CD4-positive, alpha-beta memory T cell (primary cell): Measurements from ENCODE around the gene IGF2BP1. TPM values are rescaled to one million over a fixed set of nuclear protein-coding genes. Genes with fewer than 3 reads are reported as not detected.
"Not testable (repeated sequence)": the region's sequence is repeated elsewhere in the genome, so short reads cannot be mapped to it uniquely, and the experiment has no call there.

Source experiments
- CTCF ChIA-PET: fragments of 350-600 bp; sonication (Branson Sonifier 250); formaldehyde crosslinking; loops from one replicate; lab custom pipeline; 2021; ENCODE audit warnings: inconsistent platforms; ENCODE audit not compliant: partially characterized antibody; lab: Charles Lee
- POLR2A ChIA-PET: fragments of 350-600 bp; sonication (Branson Sonifier 250); formaldehyde crosslinking; loops from one replicate; lab custom pipeline; 2021; ENCODE audit not compliant: partially characterized antibody; lab: Charles Lee
- DNase-seq, 5 donors: peaks; one replicate each; pipeline versions ENCODE4 v3.0.0 to v3.0.0-alpha.2; 2020 to 2022; ENCODE audit warnings: mixed read lengths in 1 of 5
- H3K27ac ChIP-seq: one replicate; pipeline ENCODE4 v1.7.0; 2013; ENCODE audit warnings: low read depth, low read length
- H3K27me3 ChIP-seq: 2 replicates; pipeline ENCODE4 v1.7.0; 2013; ENCODE audit warnings: mild to moderate bottlenecking, low read length, moderate library complexity; ENCODE audit not compliant: insufficient read depth
- H3K36me3 ChIP-seq: 2 replicates; pipeline ENCODE4 v1.7.0; 2013; ENCODE audit warnings: mild to moderate bottlenecking, low read length, moderate library complexity; ENCODE audit not compliant: insufficient read depth
- H3K4me1 ChIP-seq: 2 replicates; pipeline ENCODE4 v1.7.0; 2013; ENCODE audit warnings: mild to moderate bottlenecking, low read length, moderate library complexity; ENCODE audit not compliant: insufficient read depth
- H3K4me3 ChIP-seq, 2 donors: one replicate each; pipeline ENCODE4 v1.7.0; 2013; ENCODE audit warnings: low read length in 2 of 2, mild to moderate bottlenecking in 1 of 2
- H3K9me3 ChIP-seq, 2 donors: one replicate each; pipeline ENCODE4 v1.7.0; 2013; ENCODE audit warnings: low read length in 2 of 2, control low read depth in 1 of 2; ENCODE audit not compliant: control insufficient read depth in 1 of 2
- H3K27ac Mint-ChIP-seq, 7 donors: one replicate each; pipeline ENCODE4 v1.8.0; 2020 to 2021; ENCODE audit warnings: mixed read lengths in 7 of 7, mild to moderate bottlenecking in 6 of 7, inconsistent platforms in 3 of 7, moderate library complexity in 3 of 7
- H3K27me3 Mint-ChIP-seq, 2 donors: one replicate each; pipeline ENCODE4 v1.8.0; 2020 to 2021; ENCODE audit warnings: mixed read lengths in 2 of 2
- H3K36me3 Mint-ChIP-seq, 2 donors: one replicate each; pipeline ENCODE4 v1.8.0; 2020 to 2021; ENCODE audit warnings: mixed read lengths in 2 of 2, inconsistent platforms in 1 of 2, mild to moderate bottlenecking in 1 of 2
- H3K4me1 Mint-ChIP-seq, 4 donors: one replicate each; pipeline ENCODE4 v1.8.0; 2020 to 2021; ENCODE audit warnings: mixed read lengths in 4 of 4, mild to moderate bottlenecking in 1 of 4
- H3K4me3 Mint-ChIP-seq, 8 donors: one replicate each; pipeline ENCODE4 v1.8.0; 2020 to 2021; ENCODE audit warnings: mixed read lengths in 8 of 8, mild to moderate bottlenecking in 7 of 8, moderate library complexity in 6 of 8, inconsistent platforms in 3 of 8
- H3K9me3 Mint-ChIP-seq, 8 donors: one replicate each; pipeline ENCODE4 v1.8.0; 2020 to 2021; ENCODE audit warnings: mixed read lengths in 8 of 8, mild to moderate bottlenecking in 5 of 8, inconsistent platforms in 3 of 8, moderate library complexity in 1 of 8
- intact Hi-C: fragments of 100-400 bp; cut with micrococcal nuclease; formaldehyde crosslinking; loops from one replicate; pipeline ENCODE4 v1.15.1; 2023
- polyA plus RNA-seq, 2 donors: library from polyadenylated mRNA; unstranded; fragments of 300-500 nt; fragmentation: Illumina TruSeq; gene quantifications; one replicate each; pipeline ENCODE4 v1.2.3, GENCODE V29; 2021
- total RNA-seq, 2 experiments: library from RNA; stranded (reverse); gene quantifications; one replicate each; pipeline ENCODE4 v1.2.3, GENCODE V29; 2021

Gene IGF2BP1
- total and polyA plus RNA-seq, 4 experiments from 2014 or later = not detected

GRCh38 chr17:49078248-49078647, 81.1 kb downstream of the IGF2BP1 start:
- CTCF ChIA-PET = no interaction called here

GRCh38 chr17:49079840-49080663, 82.9 kb downstream of the IGF2BP1 start:
- CTCF ChIA-PET = no interaction called here
- no peaks in the 10 kb centered on the region for H3K9me3 ChIP-seq
- no peak for DNase-seq
- no peaks in the 10 kb centered on the region for H3K36me3 Mint-ChIP-seq
- POLR2A ChIA-PET = no interaction called here
- H3K9me3 Mint-ChIP-seq = no peaks in the 10 kb centered on the region
- H3K4me3 ChIP-seq = no peak overlapping the region
- no peak overlapping the region for H3K27ac Mint-ChIP-seq
- no peak overlapping the region for H3K4me3 Mint-ChIP-seq
- H3K27ac ChIP-seq = no peak overlapping the region
- peaks cover 27 to 35% of the 10 kb centered on the region in 2 donors for H3K27me3 Mint-ChIP-seq
- H3K4me1 Mint-ChIP-seq = no peaks in the 10 kb centered on the region
- H3K36me3 ChIP-seq = no peaks in the 10 kb centered on the region
- intact Hi-C loops = no loop called here
- no peaks in the 10 kb centered on the region for H3K27me3 ChIP-seq
- no peaks in the 10 kb centered on the region for H3K4me1 ChIP-seq

More at GRCh38 chr17:49078248-49078647, 81.1 kb downstream of the IGF2BP1 start:
- DNase-seq = no peak
- Histone ChIP-seq H3K4me3 (no peak overlapping the region), H3K27ac (no peak overlapping the region), H3K36me3 (no peaks in the 10 kb centered on the region), H3K4me1 (no peaks in the 10 kb centered on the region), H3K9me3 (no peaks in the 10 kb centered on the region), H3K27me3 (no peaks in the 10 kb centered on the region)
- Mint-ChIP-seq H3K4me3 (no peak overlapping the region), H3K27ac (no peak overlapping the region), H3K36me3 (no peaks in the 10 kb centered on the region), H3K4me1 (no peaks in the 10 kb centered on the region), H3K9me3 (no peaks in the 10 kb centered on the region), H3K27me3 (peaks cover 29 to 34% of the 10 kb centered on the region in 2 donors)
- intact Hi-C loops = no loop called here
- POLR2A ChIA-PET = no interaction called here

- intact Hi-C loops = no loop called here
- Histone ChIP-seq H3K27ac (no peak overlapping the region), H3K27me3 (no peaks in the 10 kb centered on the region), H3K9me3 (no peaks in the 10 kb centered on the region), H3K36me3 (no peaks in the 10 kb centered on the region), H3K4me1 (no peaks in the 10 kb centered on the region), H3K4me3 (no peak overlapping the region)
- H3K36me3 Mint-ChIP-seq = no peaks in the 10 kb centered on the region
- H3K27me3 Mint-ChIP-seq = peaks cover 19 to 32% of the 10 kb centered on the region in 2 donors
- POLR2A ChIA-PET = no interaction called here
- no peak overlapping the region for H3K27ac Mint-ChIP-seq
- DNase-seq = no peak
- H3K9me3 Mint-ChIP-seq = no peaks in the 10 kb centered on the region
- H3K4me3 Mint-ChIP-seq = no peak overlapping the region
- CTCF ChIA-PET = no interaction called here
- H3K4me1 Mint-ChIP-seq = no peaks in the 10 kb centered on the region
Measured at GRCh38 chr17:49082231-49082630, 85.0 kb downstream of the IGF2BP1 start.

GRCh38 chr17:49085046-49085445, 87.9 kb downstream of the IGF2BP1 start:
- peaks cover 9 to 27% of the 10 kb centered on the region in 2 donors for H3K27me3 Mint-ChIP-seq
- H3K36me3 Mint-ChIP-seq, H3K27ac ChIP-seq, H3K27ac Mint-ChIP-seq, intact Hi-C loops, H3K9me3 ChIP-seq, DNase-seq, H3K4me1 ChIP-seq, H3K4me3 ChIP-seq, H3K36me3 ChIP-seq, H3K9me3 Mint-ChIP-seq, CTCF ChIA-PET, H3K4me1 Mint-ChIP-seq, H3K4me3 Mint-ChIP-seq, POLR2A ChIA-PET, H3K27me3 ChIP-seq: not testable (repeated sequence)

GRCh38 chr17:49085565-49086315, 88.6 kb downstream of the IGF2BP1 start:
- H3K4me1 ChIP-seq = no peaks in the 10 kb centered on the region

GRCh38 chr17:49086316-49086605, 89.1 kb downstream of the IGF2BP1 start:
- Histone ChIP-seq H3K27me3 (no peaks in the 10 kb centered on the region), H3K4me3 (no peak overlapping the region), H3K36me3 (no peaks in the 10 kb centered on the region), H3K9me3 (no peaks in the 10 kb centered on the region), H3K4me1 (no peaks in the 10 kb centered on the region), H3K27ac (no peak overlapping the region)
- ChIA-PET POLR2A (no interaction called here), CTCF (no interaction called here)
- Mint-ChIP-seq H3K4me1 (peaks cover 0 to 1% (median 0%) of the 10 kb centered on the region in 4 donors), H3K27me3 (peaks cover 6 to 29% of the 10 kb centered on the region in 2 donors), H3K36me3 (no peaks in the 10 kb centered on the region), H3K4me3 (no peak overlapping the region), H3K9me3 (no peaks in the 10 kb centered on the region), H3K27ac (no peak overlapping the region)
- DNase-seq = no peak
- intact Hi-C loops = no loop called here

More at GRCh38 chr17:49085565-49086315, 88.6 kb downstream of the IGF2BP1 start:
- CTCF ChIA-PET = no interaction called here
- Mint-ChIP-seq H3K4me1 (peaks cover 0 to 1% (median 0%) of the 10 kb centered on the region in 4 donors), H3K27me3 (peaks cover 9 to 27% of the 10 kb centered on the region in 2 donors), H3K4me3 (no peak overlapping the region), H3K9me3 (no peaks in the 10 kb centered on the region), H3K27ac (no peak overlapping the region), H3K36me3 (no peaks in the 10 kb centered on the region)
- intact Hi-C loops = no loop called here
- H3K27ac ChIP-seq = no peak overlapping the region
- H3K4me3 ChIP-seq = no peak overlapping the region
- POLR2A ChIA-PET = no interaction called here
- no peaks in the 10 kb centered on the region for H3K36me3 ChIP-seq
- no peaks in the 10 kb centered on the region for H3K9me3 ChIP-seq
- H3K27me3 ChIP-seq = no peaks in the 10 kb centered on the region
- no peak for DNase-seq

GRCh38 chr17:49086649-49087048, 89.5 kb downstream of the IGF2BP1 start:
- H3K36me3 ChIP-seq = no peaks in the 10 kb centered on the region
- Mint-ChIP-seq H3K4me1 (peaks cover 0 to 1% (median 0%) of the 10 kb centered on the region in 4 donors), H3K9me3 (no peaks in the 10 kb centered on the region), H3K36me3 (no peaks in the 10 kb centered on the region), H3K4me3 (no peak overlapping the region), H3K27me3 (peaks cover 6 to 28% of the 10 kb centered on the region in 2 donors), H3K27ac (peak overlapping the region in 1 of 7 donors; percentile 10)
- no peak overlapping the region for H3K4me3 ChIP-seq
- DNase-seq = no peak
- H3K27ac ChIP-seq = no peak overlapping the region
- H3K9me3 ChIP-seq = no peaks in the 10 kb centered on the region
- H3K4me1 ChIP-seq = no peaks in the 10 kb centered on the region
- intact Hi-C loops = no loop called here
- CTCF ChIA-PET = no interaction called here
- H3K27me3 ChIP-seq = no peaks in the 10 kb centered on the region
- POLR2A ChIA-PET = no interaction called here
